ENCODE measurements around the gene GRAPL.
"Not testable (repeated sequence)": the region's sequence is repeated elsewhere in the genome, so short reads cannot be mapped to it uniquely, and the experiment has no call there.

DNA sequence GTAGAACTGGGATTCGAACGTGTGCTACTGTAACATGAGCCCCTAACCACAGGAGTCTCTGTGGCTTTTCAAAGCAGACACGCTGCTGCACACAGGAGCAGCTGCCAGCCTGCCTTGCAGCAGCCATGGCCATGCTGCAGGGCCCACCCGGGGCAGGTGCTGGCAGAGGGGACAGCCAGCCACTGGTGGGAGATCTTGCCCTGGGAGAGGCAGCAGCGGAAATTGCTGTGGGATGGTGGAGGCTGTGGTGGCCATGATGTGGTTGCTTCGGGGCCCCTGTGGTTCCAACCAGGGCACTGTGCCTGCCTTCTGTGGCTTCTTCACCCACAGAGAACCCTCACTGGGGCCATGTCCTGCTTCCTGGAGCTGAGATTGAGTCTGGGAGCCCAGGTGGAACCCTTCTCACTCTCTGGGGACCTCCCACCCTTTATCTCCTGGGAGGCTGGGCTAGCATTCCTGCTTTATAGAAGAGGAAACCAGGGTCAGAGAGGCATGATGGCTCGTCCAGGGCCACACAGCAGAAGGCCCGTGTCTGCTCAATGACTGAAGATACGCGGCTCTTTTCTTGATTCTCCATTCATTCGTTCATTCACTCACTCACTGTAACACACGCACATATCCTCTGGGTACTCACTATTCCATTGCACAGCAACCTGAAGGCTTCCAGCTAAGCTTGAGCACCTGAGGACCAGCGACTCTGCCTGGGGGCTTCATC, 37.2 kb upstream of the GRAPL start:
- TF ChIP-seq, protein P1, sequence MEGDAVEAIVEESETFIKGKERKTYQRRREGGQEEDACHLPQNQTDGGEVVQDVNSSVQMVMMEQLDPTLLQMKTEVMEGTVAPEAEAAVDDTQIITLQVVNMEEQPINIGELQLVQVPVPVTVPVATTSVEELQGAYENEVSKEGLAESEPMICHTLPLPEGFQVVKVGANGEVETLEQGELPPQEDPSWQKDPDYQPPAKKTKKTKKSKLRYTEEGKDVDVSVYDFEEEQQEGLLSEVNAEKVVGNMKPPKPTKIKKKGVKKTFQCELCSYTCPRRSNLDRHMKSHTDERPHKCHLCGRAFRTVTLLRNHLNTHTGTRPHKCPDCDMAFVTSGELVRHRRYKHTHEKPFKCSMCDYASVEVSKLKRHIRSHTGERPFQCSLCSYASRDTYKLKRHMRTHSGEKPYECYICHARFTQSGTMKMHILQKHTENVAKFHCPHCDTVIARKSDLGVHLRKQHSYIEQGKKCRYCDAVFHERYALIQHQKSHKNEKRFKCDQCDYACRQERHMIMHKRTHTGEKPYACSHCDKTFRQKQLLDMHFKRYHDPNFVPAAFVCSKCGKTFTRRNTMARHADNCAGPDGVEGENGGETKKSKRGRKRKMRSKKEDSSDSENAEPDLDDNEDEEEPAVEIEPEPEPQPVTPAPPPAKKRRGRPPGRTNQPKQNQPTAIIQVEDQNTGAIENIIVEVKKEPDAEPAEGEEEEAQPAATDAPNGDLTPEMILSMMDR (IDR thresholded peaks at IDR 0.05) = not testable (repeated sequence)
- not testable (repeated sequence) for TF ChIP-seq POLR2A (IDR thresholded peaks at IDR 0.05)
